Muscle layer of duodenum (tissue), 2 donors: Measurements from ENCODE around the gene TRIM59.

ENCODE experiments used
- H3K27ac ChIP-seq: one replicate; pipeline ENCODE4 v1.7.0; 2013; ENCODE audit warnings: mild to moderate bottlenecking, low read length
- H3K27me3 ChIP-seq: one replicate; pipeline ENCODE4 v1.7.0; 2013; ENCODE audit warnings: low read depth, mild to moderate bottlenecking, control low read depth, low read length
- H3K36me3 ChIP-seq, 2 donors: one replicate each; pipeline ENCODE4 v1.7.0; 2013; ENCODE audit warnings: low read length in 2 of 2, control low read depth in 1 of 2, mild to moderate bottlenecking in 1 of 2; ENCODE audit not compliant: insufficient read depth in 2 of 2, control insufficient read depth in 1 of 2
- H3K4me1 ChIP-seq, 2 donors: one replicate each; pipeline ENCODE4 v1.7.0; 2013; ENCODE audit warnings: low read length in 2 of 2, mild to moderate bottlenecking in 2 of 2, control low read depth in 1 of 2, moderate library complexity in 1 of 2; ENCODE audit not compliant: insufficient read depth in 2 of 2, control insufficient read depth in 1 of 2
- H3K4me3 ChIP-seq, 2 donors: one replicate each; pipeline ENCODE4 v1.7.0; 2013; ENCODE audit warnings: low read length in 2 of 2, low read depth in 1 of 2, mild to moderate bottlenecking in 1 of 2
- H3K9me3 ChIP-seq, 2 donors: one replicate each; pipeline ENCODE4 v1.7.0; 2013; ENCODE audit warnings: low read length in 2 of 2, control low read depth in 1 of 2, mild to moderate bottlenecking in 1 of 2; ENCODE audit not compliant: control insufficient read depth in 1 of 2
- donor health status: healthy.

TRIM59 gene

GRCh38 chr3:160390565-160391138, 58.9 kb downstream of the TRIM59 start:
- no peaks in the 10 kb centered on the region for H3K36me3 ChIP-seq
- no peak overlapping the region for H3K27ac ChIP-seq
- H3K4me1 ChIP-seq, result no peaks in the 10 kb centered on the region
- H3K9me3 ChIP-seq, result no peaks in the 10 kb centered on the region
- H3K27me3 ChIP-seq, result no peaks in the 10 kb centered on the region
- H3K4me3 ChIP-seq, result no peak overlapping the region
